SU-DHL-6 (cell line): Measurements from ENCODE around the gene CLIC4.
A peak's percentile ranks its signal among the peaks of the same experiment; 100 is the strongest.
"Not testable (repeated sequence)": the region's sequence is repeated elsewhere in the genome, so short reads cannot be mapped to it uniquely, and the experiment has no call there.

Source experiments
- H2AFZ ChIP-seq: fragments of 200-600 bp; sonication (generic); 2 replicates; pipeline ENCODE4 v1.6.1; 2014; ENCODE audit warnings: low read depth, mild to moderate bottlenecking, moderate library complexity, mixed read lengths, antibody characterized with exemption, low read length; ENCODE audit not compliant: severe bottlenecking
- H3F3A ChIP-seq: fragments of 200-600 bp; shearing (Covaris generic); 2 replicates; pipeline ENCODE4 v1.6.0; 2016; ENCODE audit warnings: antibody characterized with exemption, mild to moderate bottlenecking; ENCODE audit not compliant: insufficient read depth
- H3K27ac ChIP-seq: fragments of 200-600 bp; sonication (generic); 2 replicates; pipeline ENCODE4 v1.5.1; 2016; ENCODE audit warnings: low read depth, mild to moderate bottlenecking, low read length, moderate library complexity, mixed read lengths
- H3K27me3 ChIP-seq: fragments of 200-600 bp; sonication (generic), shearing (Covaris generic); 2 replicates; pipeline ENCODE4 v1.6.0; 2014; ENCODE audit warnings: mild to moderate bottlenecking, low read length
- H3K36me3 ChIP-seq: fragments of 200-600 bp; sonication (generic); 2 replicates; pipeline ENCODE4 v1.6.1; 2014; ENCODE audit warnings: mild to moderate bottlenecking, low read length, mixed read lengths
- H3K4me2 ChIP-seq: fragments of 300-600, 200-600 bp; shearing (Covaris generic), sonication (generic); 2 replicates; pipeline ENCODE4 v1.6.0; 2014; ENCODE audit warnings: low read length, low read depth, mild to moderate bottlenecking; ENCODE audit not compliant: poor library complexity, severe bottlenecking
- H3K4me3 ChIP-seq: fragments of 200-600 bp; sonication (generic); 2 replicates; pipeline ENCODE4 v1.5.1; 2014; ENCODE audit warnings: antibody characterized with exemption, low read length, mild to moderate bottlenecking, mixed read lengths; ENCODE audit not compliant: insufficient read depth, poor library complexity, severe bottlenecking
- H3K79me2 ChIP-seq: fragments of 200-600 bp; sonication (generic); 2 replicates; pipeline ENCODE4 v1.6.1; 2014; ENCODE audit warnings: mild to moderate bottlenecking, low read length, moderate library complexity; ENCODE audit not compliant: insufficient read depth
- H3K9ac ChIP-seq: fragments of 200-600 bp; sonication (generic); 2 replicates; pipeline ENCODE4 v1.7.0; 2014; ENCODE audit warnings: mild to moderate bottlenecking, low read length
- H3K9me2 ChIP-seq: fragments of 200-600 bp; sonication (generic); replicated peaks from 2 replicates; pipeline ENCODE4 v1.6.1; 2014; ENCODE audit warnings: low read length; ENCODE audit not compliant: insufficient read depth
- H3K9me3 ChIP-seq: fragments of 200-600 bp; sonication (generic); 2 replicates; pipeline ENCODE4 v1.6.1; 2014; ENCODE audit warnings: low read length, mixed read lengths; ENCODE audit not compliant: insufficient read depth
- H4K20me1 ChIP-seq: fragments of 200-600 bp; sonication (generic); 2 replicates; pipeline ENCODE4 v1.6.1; 2014; ENCODE audit warnings: low read depth, mild to moderate bottlenecking, antibody characterized with exemption, low read length, moderate library complexity, mixed read lengths
- CTCF ChIP-seq: fragments of 200-600 bp; sonication (generic); IDR thresholded peaks from one replicate; pipeline ENCODE4 v1.5.1; 2017; ENCODE audit warnings: antibody characterized with exemption, mild to moderate bottlenecking, low read length, moderate library complexity; ENCODE audit not compliant: insufficient read depth, poor library complexity, severe bottlenecking
- EZH2phosphoT487 ChIP-seq: fragments of 200-600 bp; sonication (generic), shearing (Covaris generic); conservative IDR thresholded peaks from 2 replicates; pipeline ENCODE4 v1.6.1; 2018; ENCODE audit warnings: mild to moderate bottlenecking, antibody characterized with exemption, low read length, moderate library complexity, mixed read lengths

Gene CLIC4

GRCh38 chr1:24790490-24790889, 45.2 kb downstream of the CLIC4 start:
- Histone ChIP-seq H3F3A (peaks cover 14% of the 10 kb centered on the region; the same call in 1 of the 2 replicates), H3K27me3 (no peaks in the 10 kb centered on the region), H3K79me2 (peaks cover 98% of the 10 kb centered on the region), H3K9me2 (no peaks in the 10 kb centered on the region), H4K20me1 (peaks cover 52% of the 10 kb centered on the region), H3K9ac (no peak overlapping the region), H3K4me3 (no peak overlapping the region), H3K27ac (no peak overlapping the region), H3K9me3 (no peaks in the 10 kb centered on the region), H3K4me2 (no peak overlapping the region), H2AFZ (no peak overlapping the region), H3K36me3 (no peaks in the 10 kb centered on the region)
- TF ChIP-seq CTCF = no peak
- TF ChIP-seq EZH2phosphoT487 = no peak

GRCh38 chr1:24793447-24794129, 48.3 kb downstream of the CLIC4 start:
- Histone ChIP-seq H3K9me3 (no peaks in the 10 kb centered on the region), H3K27ac (0 out of 2 replicates have a peak overlapping the region, but pooled peaks have one; percentile 6), H3K27me3 (no peaks in the 10 kb centered on the region), H4K20me1 (peaks cover 44% of the 10 kb centered on the region), H3K79me2 (peaks cover 100% of the 10 kb centered on the region), H3K4me2 (no peak overlapping the region), H3K36me3 (peaks cover 11% of the 10 kb centered on the region), H3K9me2 (no peaks in the 10 kb centered on the region), H3F3A (peaks cover 14% of the 10 kb centered on the region; the same call in 1 of the 2 replicates), H2AFZ (no peak overlapping the region), H3K4me3 (no peak overlapping the region), H3K9ac (no peak overlapping the region)
- TF ChIP-seq EZH2phosphoT487 = no peak
- TF ChIP-seq CTCF = no peak

GRCh38 chr1:24794130-24794502, 48.9 kb downstream of the CLIC4 start:
- H3K4me2 ChIP-seq, H3K9me3 ChIP-seq, H3K9me2 ChIP-seq, H3K27me3 ChIP-seq, H3K9ac ChIP-seq, H3K4me3 ChIP-seq, H2AFZ ChIP-seq: not testable (repeated sequence)
- Histone ChIP-seq H4K20me1 (peaks cover 39% of the 10 kb centered on the region), H3K79me2 (peaks cover 95% of the 10 kb centered on the region), H3K27ac (0 out of 2 replicates have a peak overlapping the region, but pooled peaks have one; percentile 6), H3K36me3 (peaks cover 11% of the 10 kb centered on the region), H3F3A (peaks cover 14% of the 10 kb centered on the region; the same call in 1 of the 2 replicates)

GRCh38 chr1:24795236-24795635, 50.0 kb downstream of the CLIC4 start:
- peaks cover 32% of the 10 kb centered on the region for H4K20me1 ChIP-seq
- no peak overlapping the region for H3K9ac ChIP-seq
- H2AFZ ChIP-seq = no peak overlapping the region
- no peaks in the 10 kb centered on the region for H3K9me2 ChIP-seq
- no peaks in the 10 kb centered on the region for H3K9me3 ChIP-seq
- H3K27ac ChIP-seq = no peak overlapping the region
- H3K79me2 ChIP-seq = peaks cover 84% of the 10 kb centered on the region
- no peaks in the 10 kb centered on the region for H3K27me3 ChIP-seq
- peaks cover 11% of the 10 kb centered on the region for H3K36me3 ChIP-seq
- no peak for TF ChIP-seq EZH2phosphoT487
- no peak for TF ChIP-seq CTCF
- H3K4me3 ChIP-seq = no peak overlapping the region
- H3F3A ChIP-seq = peaks cover 14% of the 10 kb centered on the region; the same call in 1 of the 2 replicates
- no peak overlapping the region for H3K4me2 ChIP-seq
